PC-3 (cell line): ENCODE results near the gene TBK1. TPM values are rescaled to one million over a fixed set of nuclear protein-coding genes. Genes with fewer than 3 reads are reported as not detected.

Source experiments
- ATAC-seq: fragments of 200-7000 bp; cut with Tn5 transposase; 2 replicates; pipeline ENCODE4 v1.9.1; 2020; ENCODE audit warnings: mild to moderate bottlenecking, moderate library complexity
- BruUV-seq: library from RNA; stranded (reverse); fragments of 400-500 nt; replicated peaks from 2 replicates; lab custom pipeline; 2021; lab: Mats Ljungman, UMichigan
- CTCF ChIA-PET: fragments of 300-600 bp; sonication (Branson Sonifier 250); formaldehyde crosslinking; loops from one replicate; lab custom pipeline; 2022; ENCODE audit warnings: antibody characterized with exemption; lab: Charles Lee
- POLR2A ChIA-PET: fragments of 300-600 bp; sonication (Branson Sonifier 250); formaldehyde crosslinking; loops from one replicate; lab custom pipeline; 2022; ENCODE audit warnings: antibody characterized with exemption; ENCODE audit not compliant: unreplicated experiment; lab: Charles Lee
- DNase-seq: peaks from one replicate; pipeline ENCODE4 v3.0.0-alpha.2; 2015
- H2AFZ ChIP-seq: fragments of 300-600 bp; sonication (generic); 2 replicates; pipeline ENCODE4 v1.6.0; 2016; ENCODE audit warnings: antibody characterized with exemption, low read length
- H3F3A ChIP-seq: fragments of 300-600 bp; sonication (generic); one replicate; pipeline ENCODE4 v1.6.0; 2017; ENCODE audit warnings: antibody characterized with exemption, low read length, control low read depth, mild to moderate bottlenecking; ENCODE audit not compliant: unreplicated experiment
- H3K27ac ChIP-seq: fragments of 300-600 bp; sonication (generic); 2 replicates; pipeline ENCODE4 v1.5.1; 2016; ENCODE audit warnings: mild to moderate bottlenecking, low read length
- H3K27me3 ChIP-seq: fragments of 300-600 bp; sonication (generic); 2 replicates; pipeline ENCODE4 v1.6.1; 2016; ENCODE audit warnings: low read length, mixed read lengths
- H3K36me3 ChIP-seq: fragments of 300-600 bp; sonication (generic); 2 replicates; pipeline ENCODE4 v1.6.1; 2016; ENCODE audit warnings: low read depth, mixed run types, low read length, mixed read lengths
- H3K4me1 ChIP-seq: fragments of 300-600 bp; sonication (generic); 2 replicates; pipeline ENCODE4 v1.5.1; 2016; ENCODE audit warnings: low read length; ENCODE audit not compliant: insufficient read depth
- H3K4me2 ChIP-seq: fragments of 300-600 bp; sonication (generic); 2 replicates; pipeline ENCODE4 v1.6.0; 2016; ENCODE audit warnings: low read length
- H3K4me3 ChIP-seq: fragments of 300-600 bp; sonication (generic); 2 replicates; pipeline ENCODE4 v1.5.1; 2016; ENCODE audit warnings: mild to moderate bottlenecking, low read length, mixed read lengths
- H3K79me2 ChIP-seq: fragments of 300-600 bp; sonication (generic); 2 replicates; pipeline ENCODE4 v1.6.1; 2017; ENCODE audit warnings: low read length, mixed read lengths
- H3K9ac ChIP-seq: fragments of 300-600 bp; sonication (generic); 2 replicates; pipeline ENCODE4 v1.6.0; 2016; ENCODE audit warnings: mild to moderate bottlenecking, low read length
- H3K9me2 ChIP-seq: fragments of 300-600 bp; sonication (generic); replicated peaks from 2 replicates; pipeline ENCODE4 v1.6.1; 2016; ENCODE audit warnings: mixed run types, low read length, mixed read lengths
- H3K9me3 ChIP-seq: fragments of 300-600 bp; sonication (generic); 2 replicates; pipeline ENCODE4 v1.6.1; 2016; ENCODE audit warnings: low read length, mixed read lengths
- H4K20me1 ChIP-seq: fragments of 300-600 bp; sonication (generic); 2 replicates; pipeline ENCODE4 v1.6.1; 2016; ENCODE audit warnings: low read length, mixed read lengths
- CTCF ChIP-seq: fragments of 300-600 bp; sonication (generic); conservative IDR thresholded peaks from 2 replicates; pipeline ENCODE4 v1.5.1; 2017; ENCODE audit warnings: antibody characterized with exemption, low read depth, mild to moderate bottlenecking, low read length
- EZH2 ChIP-seq: fragments of 300-600 bp; sonication (generic); IDR thresholded peaks from one replicate; pipeline ENCODE4 v1.6.1; 2017; ENCODE audit warnings: antibody characterized with exemption, mild to moderate bottlenecking, low read length; ENCODE audit not compliant: unreplicated experiment
- EZH2phosphoT487 ChIP-seq: fragments of 300-600 bp; sonication (generic); IDR thresholded peaks from 2 replicates; pipeline ENCODE4 v1.6.1; 2018; ENCODE audit warnings: mild to moderate bottlenecking, antibody characterized with exemption, low read length, borderline replicate concordance
- intact Hi-C: fragments of 100-400 bp; cut with micrococcal nuclease; formaldehyde crosslinking; loops from 2 replicates; pipeline ENCODE4 v1.9.0; 2023
- total RNA-seq: library from RNA; depleted of rRNA; stranded (reverse); fragments of >200 nt; gene quantifications from 2 replicates; pipeline ENCODE4 v1.2.3, GENCODE V29; 2014

TBK1 gene
- total RNA-seq, 1 experiment from 2014 or later = 23.7 TPM

- H3K9me2 ChIP-seq = no peaks in the 10 kb centered on the region
- CTCF ChIA-PET = no interaction called here
- TF ChIP-seq CTCF = no peak
- no peak for TF ChIP-seq EZH2phosphoT487
- no peak for TF ChIP-seq EZH2
- POLR2A ChIA-PET = no interaction called here
- peaks cover 29% of the 10 kb centered on the region for H3K36me3 ChIP-seq
- DNase-seq (no peak), ATAC-seq (no peak)
- H3F3A ChIP-seq = no peaks in the 10 kb centered on the region
- intact Hi-C loops = no loop called here
- H2AFZ ChIP-seq = no peak overlapping the region
- no peaks in the 10 kb centered on the region for H3K27me3 ChIP-seq
- H3K4me1 ChIP-seq = peaks cover 9% of the 10 kb centered on the region
- H4K20me1 ChIP-seq = peaks cover 15% of the 10 kb centered on the region; the same call in 1 of the 2 replicates
- H3K9ac ChIP-seq = no peak overlapping the region
- no peaks in the 10 kb centered on the region for H3K9me3 ChIP-seq
- no peak overlapping the region for H3K27ac ChIP-seq
- BruUV-seq = no TSS peak
- H3K4me3 ChIP-seq = no peak overlapping the region
- H3K79me2 ChIP-seq = peaks cover 75% of the 10 kb centered on the region
- no peak overlapping the region for H3K4me2 ChIP-seq
Measured at GRCh38 chr12:64457466-64457865, 5.5 kb downstream of the TBK1 start.

- no peaks in the 10 kb centered on the region for H3K27me3 ChIP-seq
- peaks cover 15% of the 10 kb centered on the region; the same call in 1 of the 2 replicates for H4K20me1 ChIP-seq
- no peaks in the 10 kb centered on the region for H3K9me2 ChIP-seq
- no peak overlapping the region for H3K4me2 ChIP-seq
- TF ChIP-seq EZH2phosphoT487 = no peak
- no peak for TF ChIP-seq CTCF
- TF ChIP-seq EZH2 = no peak
- no TSS peak for BruUV-seq
- ATAC-seq = no peak
- peaks cover 33% of the 10 kb centered on the region for H3K36me3 ChIP-seq
- intact Hi-C loops = no loop called here
- no peak for DNase-seq
- H2AFZ ChIP-seq = no peak overlapping the region
- peaks cover 70% of the 10 kb centered on the region for H3K79me2 ChIP-seq
- no peaks in the 10 kb centered on the region for H3K9me3 ChIP-seq
- H3K4me3 ChIP-seq = no peak overlapping the region
- ChIA-PET CTCF (no interaction called here), POLR2A (no interaction called here)
- no peak overlapping the region for H3K9ac ChIP-seq
- H3K4me1 ChIP-seq = peaks cover 9% of the 10 kb centered on the region
- H3F3A ChIP-seq = no peaks in the 10 kb centered on the region
- no peak overlapping the region for H3K27ac ChIP-seq
Measured at GRCh38 chr12:64457923-64458322, 6.0 kb downstream of the TBK1 start.

DNA sequence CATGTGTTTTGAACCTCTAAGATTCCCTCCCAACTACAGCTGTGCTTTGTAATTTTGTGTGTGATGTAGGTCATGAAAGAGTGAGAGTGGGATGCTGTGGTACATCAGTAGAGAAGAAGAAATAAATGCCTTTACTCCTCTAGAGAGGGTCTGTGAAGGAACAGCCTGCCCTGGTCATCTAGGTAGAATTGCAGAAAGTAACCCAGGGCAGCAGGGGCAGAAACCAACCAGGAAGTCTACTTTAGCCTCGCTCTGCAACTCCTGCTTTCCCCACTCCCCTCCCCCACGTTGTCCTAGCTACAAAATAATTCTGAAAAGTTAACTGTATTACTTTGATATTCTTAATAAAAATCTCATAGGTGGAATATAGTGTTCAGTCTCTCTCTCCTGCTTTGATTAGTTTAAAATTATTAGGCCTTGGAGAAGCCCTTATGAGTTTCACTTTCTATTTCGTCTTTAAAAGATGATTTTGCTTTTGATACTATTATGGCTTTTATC lies 7.5 kb downstream of the TBK1 start:
- Histone ChIP-seq H4K20me1 (peaks cover 6% of the 10 kb centered on the region; the same call in 1 of the 2 replicates), H2AFZ (no peak overlapping the region), H3K9me3 (no peaks in the 10 kb centered on the region), H3K79me2 (peaks cover 55% of the 10 kb centered on the region), H3F3A (no peaks in the 10 kb centered on the region), H3K9ac (no peak overlapping the region), H3K4me1 (no peaks in the 10 kb centered on the region), H3K36me3 (peaks cover 36% of the 10 kb centered on the region), H3K9me2 (no peaks in the 10 kb centered on the region), H3K27ac (no peak overlapping the region), H3K4me3 (no peak overlapping the region), H3K4me2 (no peak overlapping the region), H3K27me3 (no peaks in the 10 kb centered on the region)
- CTCF ChIA-PET = no interaction called here
- DNase-seq (no peak), ATAC-seq (no peak)
- intact Hi-C loops = no loop called here
- TF ChIP-seq EZH2 (no peak), EZH2phosphoT487 (no peak), CTCF (no peak)
- POLR2A ChIA-PET = no interaction called here
- BruUV-seq = no TSS peak
